Caco-2 (cell line): ENCODE measurements around the gene SUB1. TPM values are rescaled to one million over a fixed set of nuclear protein-coding genes. Genes with fewer than 3 reads are reported as not detected.
A peak's percentile ranks its signal among the peaks of the same experiment; 100 is the strongest.

Experiments used
- BruUV-seq: library from RNA; stranded (reverse); fragments of 400-500 nt; replicated peaks from 2 replicates; lab custom pipeline; 2021; lab: Mats Ljungman, UMichigan
- CTCF ChIA-PET: fragments of 300-600 bp; sonication (Branson Sonifier 250); formaldehyde crosslinking; loops from one replicate; lab custom pipeline; 2022; ENCODE audit warnings: antibody characterized with exemption; lab: Charles Lee
- POLR2A ChIA-PET: fragments of 300-600 bp; sonication (Branson Sonifier 250); formaldehyde crosslinking; loops from one replicate; lab custom pipeline; 2022; ENCODE audit warnings: antibody characterized with exemption; lab: Charles Lee
- DNase-seq, 2 experiments: peaks; one replicate each; pipeline versions ENCODE4 v3.0.0 to v3.0.0-alpha.2; 2020 to 2022
- H3K27me3 ChIP-seq: replicated peaks from 2 replicates; pipeline ENCODE4 v1.6.0; 2011; ENCODE audit warnings: low read length; ENCODE audit not compliant: control insufficient read depth, insufficient read depth
- H3K36me3 ChIP-seq: 2 replicates; pipeline ENCODE4 v1.5.1; 2011; ENCODE audit warnings: low read length; ENCODE audit not compliant: control insufficient read depth, insufficient read depth
- H3K4me1 ChIP-seq: fragments of 250-450 bp; sonication (Bioruptor Pico); 2 replicates; pipeline ENCODE4 v1.5.1; 2020; ENCODE audit warnings: mild to moderate bottlenecking
- H3K4me3 ChIP-seq: 2 replicates; pipeline ENCODE4 v1.5.1; 2011; ENCODE audit warnings: low read depth, mild to moderate bottlenecking, control low read depth, low read length
- H3K9me3 ChIP-seq: fragments of 250-450 bp; sonication (Bioruptor Pico); 2 replicates; pipeline ENCODE4 v1.5.1; 2020; ENCODE audit warnings: mild to moderate bottlenecking, moderate library complexity
- H3K27ac Mint-ChIP-seq: one replicate; pipeline ENCODE4 v1.8.0; 2022; ENCODE audit warnings: mixed read lengths; ENCODE audit not compliant: unreplicated experiment
- H3K27me3 Mint-ChIP-seq: one replicate; pipeline ENCODE4 v1.8.0; 2022; ENCODE audit warnings: mixed read lengths; ENCODE audit not compliant: insufficient read depth, unreplicated experiment
- H3K36me3 Mint-ChIP-seq: one replicate; pipeline ENCODE4 v1.8.0; 2022; ENCODE audit warnings: mild to moderate bottlenecking, mixed read lengths; ENCODE audit not compliant: insufficient read depth, unreplicated experiment
- H3K4me1 Mint-ChIP-seq: one replicate; pipeline ENCODE4 v1.8.0; 2022; ENCODE audit warnings: low read depth, mixed read lengths; ENCODE audit not compliant: unreplicated experiment
- H3K4me3 Mint-ChIP-seq: one replicate; pipeline ENCODE4 v1.8.0; 2022; ENCODE audit warnings: mild to moderate bottlenecking, moderate library complexity, mixed read lengths; ENCODE audit not compliant: unreplicated experiment
- H3K9me3 Mint-ChIP-seq: one replicate; pipeline ENCODE4 v1.8.0; 2022; ENCODE audit warnings: mixed read lengths; ENCODE audit not compliant: unreplicated experiment
- intact Hi-C: fragments of 100-400 bp; cut with micrococcal nuclease; formaldehyde crosslinking; loops from one replicate; pipeline ENCODE4 v1.10.0; 2022; ENCODE audit not compliant: unreplicated experiment
- total RNA-seq: library from RNA; stranded (reverse); gene quantifications from 2 replicates; pipeline ENCODE4 v1.2.3, GENCODE V29; 2022
- TF ChIP-seq, protein P1 (sequence below), 2 experiments: fragments of 200-600 bp in 1 of 2; IDR thresholded peaks; 1 replicate in 1 of 2; 2 replicates in 1 of 2; pipeline versions ENCODE4 v1.5.1 to v1.8.0; 2011 to 2022; ENCODE audit warnings: antibody characterized with exemption in 1 of 2, control low read depth in 1 of 2, inconsistent platforms in 1 of 2, low read depth in 1 of 2, low read length in 1 of 2, mild to moderate bottlenecking in 1 of 2, moderate library complexity in 1 of 2; ENCODE audit not compliant: insufficient read depth in 1 of 2, severe bottlenecking in 1 of 2, unreplicated experiment in 1 of 2

The SUB1 gene
- total RNA-seq, 1 experiment from 2014 or later: 281 TPM

- Histone ChIP-seq H3K9me3 (no peaks in the 10 kb centered on the region), H3K4me1 (peaks cover 24% of the 10 kb centered on the region), H3K4me3 (no peak overlapping the region), H3K27me3 (no peaks in the 10 kb centered on the region), H3K36me3 (no peaks in the 10 kb centered on the region)
- Mint-ChIP-seq H3K27me3 (no peaks in the 10 kb centered on the region), H3K4me3 (no peak overlapping the region), H3K9me3 (peaks cover 2% of the 10 kb centered on the region), H3K27ac (peak overlapping the region; percentile 51), H3K36me3 (no peaks in the 10 kb centered on the region), H3K4me1 (no peaks in the 10 kb centered on the region)
- DNase-seq: peak; percentile 67 to 82
- ChIA-PET CTCF (interaction anchor here (1.8 kb wide), 1 partner anchor 15 kb away, joined by 6 read pairs; no protein-coding TSS in a partner anchor), POLR2A (no interaction called here)
- intact Hi-C loops: loop anchor here (1.0 to 5.0 kb wide), 2 partner anchors 11 to 47 kb away; partner anchors contain the start of gene SUB1
- no TSS peak for BruUV-seq
- TF ChIP-seq, protein P1, sequence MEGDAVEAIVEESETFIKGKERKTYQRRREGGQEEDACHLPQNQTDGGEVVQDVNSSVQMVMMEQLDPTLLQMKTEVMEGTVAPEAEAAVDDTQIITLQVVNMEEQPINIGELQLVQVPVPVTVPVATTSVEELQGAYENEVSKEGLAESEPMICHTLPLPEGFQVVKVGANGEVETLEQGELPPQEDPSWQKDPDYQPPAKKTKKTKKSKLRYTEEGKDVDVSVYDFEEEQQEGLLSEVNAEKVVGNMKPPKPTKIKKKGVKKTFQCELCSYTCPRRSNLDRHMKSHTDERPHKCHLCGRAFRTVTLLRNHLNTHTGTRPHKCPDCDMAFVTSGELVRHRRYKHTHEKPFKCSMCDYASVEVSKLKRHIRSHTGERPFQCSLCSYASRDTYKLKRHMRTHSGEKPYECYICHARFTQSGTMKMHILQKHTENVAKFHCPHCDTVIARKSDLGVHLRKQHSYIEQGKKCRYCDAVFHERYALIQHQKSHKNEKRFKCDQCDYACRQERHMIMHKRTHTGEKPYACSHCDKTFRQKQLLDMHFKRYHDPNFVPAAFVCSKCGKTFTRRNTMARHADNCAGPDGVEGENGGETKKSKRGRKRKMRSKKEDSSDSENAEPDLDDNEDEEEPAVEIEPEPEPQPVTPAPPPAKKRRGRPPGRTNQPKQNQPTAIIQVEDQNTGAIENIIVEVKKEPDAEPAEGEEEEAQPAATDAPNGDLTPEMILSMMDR (IDR thresholded peaks at IDR 0.05; ENCODE audit: insufficient read depth in 1 of 2, low read depth in 1 of 2, low read length in 1 of 2, severe bottlenecking in 1 of 2, unreplicated experiment in 1 of 2): no peak
Observed at GRCh38 chr5:32574540-32575175, 10.7 kb upstream of the SUB1 start.

DNA sequence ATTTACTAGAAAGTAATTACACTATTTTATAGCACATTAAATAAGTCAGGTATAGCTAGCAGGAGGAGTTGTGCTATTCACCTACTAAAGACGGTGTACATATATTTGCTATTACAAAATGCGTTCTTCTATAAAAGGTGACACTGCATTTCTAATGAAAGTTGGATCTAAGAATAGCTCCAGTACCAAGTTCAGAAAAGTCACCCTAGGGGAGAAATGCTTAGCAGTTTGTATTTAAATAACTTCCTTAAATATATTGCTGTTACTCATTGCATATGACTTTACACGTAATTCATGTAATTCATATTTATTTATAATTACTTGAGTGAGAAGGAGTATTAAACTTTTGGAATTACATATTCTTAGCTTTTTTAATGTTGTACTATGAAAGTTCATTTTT lies 7.0 kb upstream of the SUB1 start:
- Mint-ChIP-seq H3K4me1 (peaks cover 7% of the 10 kb centered on the region), H3K27me3 (no peaks in the 10 kb centered on the region), H3K36me3 (no peaks in the 10 kb centered on the region), H3K9me3 (no peaks in the 10 kb centered on the region), H3K4me3 (no peak overlapping the region), H3K27ac (no peak overlapping the region)
- ChIA-PET POLR2A (no interaction called here), CTCF (no interaction called here)
- intact Hi-C loops: no loop called here
- Histone ChIP-seq H3K4me1 (peaks cover 29% of the 10 kb centered on the region), H3K36me3 (no peaks in the 10 kb centered on the region), H3K9me3 (no peaks in the 10 kb centered on the region), H3K27me3 (no peaks in the 10 kb centered on the region), H3K4me3 (no peak overlapping the region)
- TF ChIP-seq, protein P1 (IDR thresholded peaks at IDR 0.05; ENCODE audit: insufficient read depth in 1 of 2, low read depth in 1 of 2, low read length in 1 of 2, severe bottlenecking in 1 of 2, unreplicated experiment in 1 of 2): no peak
- DNase-seq: no peak
- no TSS peak for BruUV-seq

GRCh38 chr5:32578764-32579163 lies 6.6 kb upstream of the SUB1 start:
- Mint-ChIP-seq H3K9me3 (no peaks in the 10 kb centered on the region), H3K4me1 (peaks cover 7% of the 10 kb centered on the region), H3K4me3 (no peak overlapping the region), H3K36me3 (no peaks in the 10 kb centered on the region), H3K27ac (no peak overlapping the region), H3K27me3 (no peaks in the 10 kb centered on the region)
- Histone ChIP-seq H3K4me1 (peaks cover 29% of the 10 kb centered on the region), H3K9me3 (no peaks in the 10 kb centered on the region), H3K27me3 (no peaks in the 10 kb centered on the region), H3K4me3 (no peak overlapping the region), H3K36me3 (no peaks in the 10 kb centered on the region)
- no TSS peak for BruUV-seq
- intact Hi-C loops: no loop called here
- ChIA-PET CTCF (no interaction called here), POLR2A (no interaction called here)
- DNase-seq: no peak
- TF ChIP-seq, protein P1 (IDR thresholded peaks at IDR 0.05; ENCODE audit: insufficient read depth in 1 of 2, low read depth in 1 of 2, low read length in 1 of 2, severe bottlenecking in 1 of 2, unreplicated experiment in 1 of 2): no peak
